HG03565 (cell line): ENCODE data around the gene MRPL28.
"Not testable (repeated sequence)": the region's sequence is repeated elsewhere in the genome, so short reads cannot be mapped to it uniquely, and the experiment has no call there.

Experiments used
- ATAC-seq: cut with Tn5 transposase; IDR thresholded peaks from one replicate; pipeline ENCODE4 v1.9.1; 2021; ENCODE audit warnings: mild to moderate bottlenecking, moderate library complexity; ENCODE audit not compliant: unreplicated experiment

MRPL28 gene

DNA sequence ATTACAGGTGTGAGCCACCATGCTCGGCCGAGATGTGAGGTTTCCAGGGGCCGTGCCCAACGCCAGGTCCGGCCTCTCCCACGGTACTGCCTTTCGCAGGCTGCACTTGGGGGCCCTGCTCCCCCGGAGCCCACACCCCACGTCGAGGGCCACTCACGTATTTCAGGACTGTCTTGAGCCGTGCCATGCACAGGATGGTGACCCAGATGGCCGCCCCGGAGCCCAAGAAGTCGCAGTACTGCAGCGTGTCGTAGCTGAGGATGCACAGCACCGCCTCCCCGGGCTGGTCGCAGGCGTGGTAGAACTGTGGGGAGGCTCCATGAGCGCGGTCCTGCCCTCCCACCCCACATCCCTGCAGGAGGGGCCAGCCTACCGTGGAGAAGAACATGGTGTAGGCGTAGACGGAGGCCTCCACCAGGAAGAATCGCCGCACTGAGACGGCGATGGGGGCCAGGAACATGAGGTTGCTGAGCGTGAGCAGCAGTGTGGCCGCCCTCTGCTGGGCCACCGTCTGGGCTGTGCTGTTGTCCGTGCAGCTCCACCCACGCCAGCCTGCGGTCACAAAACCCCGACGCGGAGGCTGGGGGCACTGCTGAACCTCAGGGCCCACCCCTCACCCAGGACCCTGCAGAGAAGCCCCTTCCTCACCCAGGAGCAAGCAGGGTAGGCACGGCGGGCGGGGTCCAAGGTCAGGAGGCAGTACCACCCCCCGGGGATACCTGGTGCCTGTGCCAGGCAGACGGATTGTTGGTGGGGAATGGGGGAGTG lies 3.7 kb upstream of the MRPL28 start:
- ATAC-seq: no peak

DNA sequence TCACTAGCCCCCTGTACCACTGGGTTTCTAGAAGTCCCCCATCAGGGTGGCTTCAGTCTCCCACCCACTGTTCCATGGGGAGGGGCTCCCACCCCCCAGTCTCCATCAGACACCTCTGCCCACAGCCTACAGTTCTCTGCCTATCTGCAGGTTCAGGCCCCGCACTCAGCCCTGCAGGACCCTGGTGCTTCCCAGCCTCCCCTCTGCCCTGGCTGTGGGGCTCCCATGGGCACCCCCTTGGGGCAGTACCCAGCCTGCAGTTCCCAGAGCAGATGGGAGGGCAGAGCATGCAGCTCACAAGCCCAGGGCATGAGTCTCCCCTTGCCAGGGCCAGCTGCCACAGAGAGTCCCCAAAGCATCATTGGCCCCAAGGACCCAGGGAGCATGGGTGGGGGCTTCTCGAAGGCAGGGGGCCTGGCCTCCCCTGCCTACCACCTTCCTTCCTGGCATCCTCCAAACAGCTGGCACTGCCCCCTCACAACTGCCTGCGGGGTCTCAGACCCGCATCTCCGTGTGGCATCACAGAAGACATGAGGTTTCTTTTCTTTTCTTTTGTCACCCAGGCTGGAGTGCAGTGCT lies 2.8 kb upstream of the MRPL28 start:
- ATAC-seq: no peak

DNA sequence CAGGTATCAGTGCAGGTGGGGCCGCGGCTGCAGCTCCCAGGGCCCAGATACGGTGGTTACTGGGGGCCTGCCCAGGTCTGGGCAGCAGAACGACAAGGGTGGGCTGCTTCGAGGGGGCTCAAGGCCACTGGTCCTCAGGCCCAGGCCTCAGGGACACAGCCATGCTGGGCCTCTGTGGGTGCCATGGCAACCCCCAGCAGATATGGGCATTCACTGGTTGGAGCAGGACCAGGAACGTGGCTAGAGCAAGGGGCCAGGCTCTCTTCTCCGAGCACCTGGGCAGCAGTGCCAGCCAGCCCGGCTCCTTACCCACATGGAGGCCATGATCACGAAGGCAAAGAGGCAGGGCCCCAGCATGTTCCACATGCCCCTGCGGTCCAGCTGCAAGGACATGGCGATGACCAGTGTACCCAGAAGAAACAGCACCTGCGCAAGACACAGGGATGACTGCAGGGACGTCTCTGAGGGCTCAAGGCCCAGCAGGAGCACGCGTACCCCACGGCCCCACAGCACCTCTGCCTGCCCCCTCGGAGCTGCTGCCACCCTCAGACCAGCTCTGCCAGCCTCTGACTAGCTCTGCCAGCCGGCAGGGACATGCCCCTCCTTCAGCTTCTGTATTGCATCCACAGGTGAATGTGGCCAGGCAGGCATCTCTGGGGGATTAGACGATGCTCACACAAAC lies 2.1 kb upstream of the MRPL28 start:
- ATAC-seq: no peak

DNA sequence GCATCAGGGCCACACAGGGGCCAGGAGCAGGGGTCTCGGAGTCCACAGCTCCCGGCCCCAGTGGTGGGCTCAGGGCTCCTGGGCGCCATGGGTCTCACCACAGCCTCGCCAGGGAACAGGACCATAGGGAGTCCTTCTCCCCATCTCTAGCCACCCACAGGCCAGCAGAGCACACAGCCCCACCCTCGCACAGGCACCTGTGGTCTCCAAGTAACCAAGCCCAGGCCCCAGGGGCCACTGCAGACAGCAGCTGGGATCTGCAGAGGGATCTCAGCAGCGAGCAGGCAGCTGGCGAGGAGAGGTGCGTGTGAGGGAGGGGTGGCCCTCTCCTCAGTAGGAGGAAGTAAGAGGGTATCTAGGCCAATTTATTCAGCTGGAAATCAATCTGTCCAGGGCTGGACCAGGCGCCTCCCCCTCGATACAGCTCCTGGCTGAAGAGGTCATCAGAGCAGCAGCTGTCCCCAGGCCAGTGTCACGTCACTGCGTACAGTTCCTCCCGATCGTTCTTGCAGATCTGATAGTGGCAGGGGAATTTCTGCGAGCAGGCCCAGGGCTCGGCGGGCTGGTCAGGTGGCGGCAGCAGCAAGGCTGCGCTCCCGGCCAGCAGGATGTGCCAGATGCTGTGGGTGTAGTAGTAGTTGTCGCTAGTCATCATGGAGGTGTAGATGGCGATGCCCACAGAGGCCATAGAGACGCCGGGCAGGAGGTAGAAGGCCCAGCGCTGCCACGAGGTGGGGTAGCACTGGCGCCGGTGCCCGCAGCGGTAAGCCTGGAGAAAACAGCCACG lies 1.4 kb upstream of the MRPL28 start:
- no peak for ATAC-seq

DNA sequence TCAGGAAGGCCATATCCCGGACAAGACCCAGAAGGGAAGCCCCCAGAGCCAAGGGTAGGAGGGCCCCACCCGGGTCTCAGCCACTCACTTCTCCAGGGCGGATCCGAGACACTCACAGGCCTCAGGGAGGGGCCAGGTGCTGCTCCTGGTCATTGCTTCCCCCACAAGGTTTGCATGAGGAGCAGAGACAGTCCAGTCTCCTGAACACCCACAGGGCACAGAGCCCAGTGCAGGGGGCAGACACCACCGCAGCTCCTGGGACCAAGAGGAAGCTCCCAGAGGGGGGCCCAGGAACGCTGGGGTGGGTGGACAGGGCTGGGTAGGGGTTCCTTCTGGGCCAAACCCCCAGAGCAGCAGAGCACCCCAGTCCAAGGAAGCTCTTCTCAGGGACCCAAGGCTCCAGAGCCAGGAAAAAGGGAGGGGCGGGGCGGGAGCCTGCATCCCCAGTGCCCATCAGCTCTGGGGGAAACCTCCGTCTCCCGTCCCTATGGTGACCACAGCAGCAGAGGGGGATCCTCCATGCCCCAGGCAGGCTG lies 709 bp upstream of the MRPL28 start:
- ATAC-seq: no peak

DNA sequence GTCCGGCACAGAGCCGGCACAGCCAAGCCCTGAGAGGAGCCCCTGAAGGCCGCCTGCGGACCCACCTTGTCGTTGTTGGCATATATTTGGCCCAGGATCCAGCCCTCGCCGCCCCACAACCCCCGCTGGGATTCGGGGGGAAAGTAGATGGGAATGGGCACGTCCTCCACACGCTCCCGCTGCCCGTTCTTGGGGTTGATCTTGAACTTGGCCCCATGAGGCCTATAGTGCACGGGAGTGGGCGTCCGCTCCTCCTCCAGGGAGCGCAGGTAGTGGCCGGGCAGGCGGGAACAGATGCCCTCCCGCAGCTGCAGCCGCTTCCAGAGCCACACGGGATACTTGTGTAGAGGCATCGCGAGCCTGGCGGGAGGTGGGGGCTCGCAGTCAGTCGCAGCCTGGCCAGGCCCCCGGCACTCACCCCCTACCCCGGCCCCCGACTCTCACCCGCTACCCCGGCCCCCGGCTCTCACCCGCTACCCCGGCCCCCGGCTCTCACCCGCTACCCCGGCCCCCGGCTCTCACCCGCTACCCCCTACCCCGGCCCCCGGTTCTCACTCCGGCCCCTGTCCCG lies 387 bp downstream of the MRPL28 start:
- no peak for ATAC-seq

DNA sequence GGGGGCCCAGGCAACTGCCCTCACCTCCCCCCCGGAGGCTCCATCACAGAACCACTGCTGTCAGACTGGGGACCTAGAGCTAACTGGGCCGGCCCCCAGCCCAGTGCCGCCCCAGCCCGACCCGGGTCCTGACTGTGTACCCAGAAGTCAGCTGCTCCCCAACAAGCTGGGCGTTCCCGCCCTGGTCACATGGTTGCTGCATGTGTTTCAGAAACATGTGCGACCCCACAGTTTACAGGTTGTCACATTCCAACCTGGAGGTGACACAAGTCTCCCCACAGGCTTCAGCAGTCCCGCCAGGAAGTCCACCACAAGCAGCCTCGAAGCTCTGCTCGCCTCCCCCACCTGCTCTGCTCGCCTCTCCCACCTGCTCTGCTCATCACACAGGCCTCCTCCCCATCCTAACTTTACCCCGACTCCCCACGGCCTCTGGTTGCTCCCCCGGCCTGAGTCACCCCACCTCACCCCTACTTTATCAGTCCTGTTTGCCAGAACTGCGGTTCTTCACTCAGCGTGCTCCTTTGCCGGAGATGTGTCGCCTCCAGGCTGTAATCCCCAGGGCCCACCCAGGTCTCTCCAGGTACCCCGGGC lies 968 bp downstream of the MRPL28 start:
- ATAC-seq: no peak

DNA sequence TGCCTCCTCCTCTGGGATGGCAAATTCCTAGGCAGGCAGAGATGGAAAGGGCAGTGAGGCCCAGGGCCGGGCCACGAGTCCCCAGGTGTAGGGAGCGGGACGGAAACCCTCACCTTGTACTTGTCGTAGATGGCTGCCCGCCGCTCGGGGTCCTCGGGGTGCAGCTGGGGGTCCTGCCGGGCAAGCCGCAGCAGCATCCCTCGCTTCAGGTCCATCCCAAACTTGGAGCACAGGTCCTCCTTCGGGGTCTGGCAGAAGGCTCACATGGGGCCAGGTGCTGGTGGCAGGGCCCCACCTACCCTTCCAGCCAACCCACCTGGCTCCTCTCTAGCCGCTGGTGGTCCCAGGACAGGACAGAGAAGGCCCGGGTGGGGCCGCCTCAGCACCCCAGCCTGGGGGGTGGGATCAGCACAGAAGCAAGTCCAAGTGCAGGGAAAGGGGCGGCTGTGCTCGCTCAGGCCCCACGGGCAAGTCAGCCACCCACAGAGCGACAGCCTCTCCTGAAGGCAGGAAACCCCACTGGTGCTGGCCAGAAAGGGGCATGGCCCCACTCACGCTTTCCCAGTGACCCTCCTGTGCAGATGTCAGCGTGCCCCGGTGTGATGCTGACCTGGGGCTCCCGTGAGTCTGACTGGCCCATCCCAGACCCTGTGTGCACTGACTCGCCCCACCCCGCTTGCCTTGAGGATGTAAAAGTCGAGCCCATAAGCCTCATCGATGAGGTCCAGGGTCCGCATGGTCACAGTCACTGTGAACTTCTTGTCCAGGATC lies 1.8 kb downstream of the MRPL28 start:
- ATAC-seq: no peak

DNA sequence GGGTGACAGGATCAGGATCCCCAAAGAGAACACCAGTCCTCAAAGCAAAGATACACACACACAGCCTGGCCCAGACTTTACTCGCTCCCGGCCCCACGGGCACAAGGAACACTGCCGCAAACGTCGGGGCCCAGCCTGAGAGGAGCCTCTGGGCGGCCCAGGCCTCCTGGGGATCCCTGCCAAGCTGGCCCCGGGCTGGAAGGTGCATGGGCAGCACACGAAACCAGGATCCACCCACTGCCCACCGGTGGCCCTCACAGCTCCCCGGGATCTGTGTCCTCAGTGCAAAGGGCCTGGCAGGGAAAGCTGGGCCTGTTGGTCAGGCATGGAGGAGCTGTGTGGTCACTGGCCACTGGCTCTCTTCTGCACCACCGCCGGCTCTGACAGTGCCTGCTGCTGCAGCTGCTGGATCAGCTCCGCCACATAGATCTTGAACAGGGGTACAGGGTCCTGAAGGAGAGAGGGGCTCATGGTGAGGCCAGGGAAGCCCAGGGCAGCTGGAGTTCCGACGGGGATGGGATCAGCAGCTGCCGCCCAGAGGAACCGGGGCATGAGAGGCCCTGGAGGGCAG lies 2.9 kb downstream of the MRPL28 start:
- no peak for ATAC-seq

DNA sequence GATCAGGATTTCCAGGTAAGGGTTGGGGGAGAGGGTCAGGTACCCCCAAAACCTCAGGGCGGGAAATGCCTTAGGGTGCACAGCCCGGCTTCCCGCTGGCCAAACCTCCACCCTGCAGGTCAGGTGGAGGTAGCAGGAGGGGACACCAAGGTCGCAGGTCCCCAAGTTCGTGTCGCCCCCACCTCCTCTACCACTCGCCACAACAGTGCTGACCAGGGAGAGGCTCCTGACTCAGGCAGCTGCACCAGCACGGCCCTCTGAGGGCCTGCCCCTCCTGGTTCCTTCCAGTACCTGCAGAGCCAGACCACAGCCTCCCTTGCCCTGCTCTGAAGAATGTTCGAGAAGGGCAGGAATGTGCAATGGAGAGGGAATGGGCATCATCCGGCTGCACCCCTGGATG lies 3.9 kb downstream of the MRPL28 start:
- no peak for ATAC-seq

DNA sequence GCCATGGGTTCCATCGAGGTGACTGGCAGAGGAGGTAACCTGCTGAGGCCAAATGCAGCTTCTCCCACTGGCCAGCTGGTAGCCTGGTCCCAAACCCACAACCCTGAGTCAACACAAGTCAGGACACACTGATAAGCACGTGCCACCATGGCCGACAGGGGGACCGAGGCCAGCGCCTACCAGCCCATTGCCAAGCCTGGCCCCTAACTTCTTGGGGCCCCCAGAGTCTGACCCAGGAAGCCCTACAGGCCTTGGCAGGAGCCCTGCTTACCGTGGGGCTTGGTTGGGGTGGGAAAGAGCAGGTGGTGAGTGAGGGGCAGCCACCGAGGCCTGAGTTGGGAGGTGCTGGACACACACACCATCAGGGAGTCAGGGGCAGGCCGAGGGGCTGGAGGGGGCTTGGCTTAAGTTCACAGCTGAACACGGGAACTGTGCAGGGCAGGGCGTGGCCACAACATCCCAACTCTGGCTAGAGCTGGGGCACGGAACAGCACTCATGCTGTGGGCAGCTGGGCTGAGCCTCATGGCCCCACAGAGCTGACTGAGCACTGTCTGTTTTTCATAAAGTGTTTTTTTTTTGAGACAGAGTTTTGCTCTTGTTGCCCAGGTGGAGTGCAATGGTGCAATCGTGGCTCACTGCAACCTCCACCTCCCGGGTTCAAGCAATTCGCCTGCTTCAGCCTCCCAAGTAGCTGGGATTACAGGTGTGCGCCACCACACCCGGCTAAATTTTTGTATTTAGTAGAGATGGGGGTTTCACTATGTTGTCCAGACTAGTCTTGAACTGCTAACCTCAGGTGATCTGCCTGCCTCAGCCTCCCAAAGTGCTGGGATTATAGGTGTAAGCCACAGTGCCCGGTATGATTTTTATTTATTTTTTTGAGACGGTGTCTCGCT lies 5.5 kb downstream of the MRPL28 start:
- ATAC-seq: no peak

DNA sequence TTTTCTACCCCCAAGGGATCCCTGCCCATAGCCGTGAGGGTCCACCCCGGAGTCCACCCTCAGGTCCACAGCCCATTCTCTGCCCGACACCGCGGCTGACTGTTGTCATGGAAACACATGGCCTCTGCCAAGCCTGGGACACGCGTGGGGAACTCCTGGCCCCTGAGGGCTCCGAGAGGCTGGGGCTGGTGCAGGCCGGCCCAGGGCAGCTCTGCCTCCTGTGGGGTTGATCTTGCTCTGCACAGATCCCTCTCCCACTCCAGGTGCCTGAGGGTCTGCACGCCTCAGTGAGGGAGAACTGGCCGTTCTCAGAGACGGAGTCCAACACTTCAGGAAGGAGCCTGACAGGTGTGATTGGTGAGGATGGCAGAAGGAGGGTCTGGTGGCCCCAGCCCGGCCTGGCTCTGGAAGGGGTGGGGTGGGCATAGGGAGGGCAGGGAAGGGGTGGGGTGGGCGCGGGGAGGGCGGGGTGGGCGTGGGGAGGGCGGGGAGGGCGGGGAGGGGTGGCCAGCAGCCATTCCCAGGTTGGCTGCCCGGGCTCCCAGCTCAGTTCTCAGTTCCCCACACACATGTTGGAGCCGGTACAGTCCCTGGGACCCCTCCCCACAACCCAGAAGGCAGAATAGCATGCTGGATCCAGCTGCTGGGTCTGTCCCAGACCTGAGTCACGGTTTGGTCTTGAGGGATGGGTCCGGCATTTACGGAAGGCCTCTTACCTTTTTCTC lies 6.4 kb downstream of the MRPL28 start:
- ATAC-seq: no peak

DNA sequence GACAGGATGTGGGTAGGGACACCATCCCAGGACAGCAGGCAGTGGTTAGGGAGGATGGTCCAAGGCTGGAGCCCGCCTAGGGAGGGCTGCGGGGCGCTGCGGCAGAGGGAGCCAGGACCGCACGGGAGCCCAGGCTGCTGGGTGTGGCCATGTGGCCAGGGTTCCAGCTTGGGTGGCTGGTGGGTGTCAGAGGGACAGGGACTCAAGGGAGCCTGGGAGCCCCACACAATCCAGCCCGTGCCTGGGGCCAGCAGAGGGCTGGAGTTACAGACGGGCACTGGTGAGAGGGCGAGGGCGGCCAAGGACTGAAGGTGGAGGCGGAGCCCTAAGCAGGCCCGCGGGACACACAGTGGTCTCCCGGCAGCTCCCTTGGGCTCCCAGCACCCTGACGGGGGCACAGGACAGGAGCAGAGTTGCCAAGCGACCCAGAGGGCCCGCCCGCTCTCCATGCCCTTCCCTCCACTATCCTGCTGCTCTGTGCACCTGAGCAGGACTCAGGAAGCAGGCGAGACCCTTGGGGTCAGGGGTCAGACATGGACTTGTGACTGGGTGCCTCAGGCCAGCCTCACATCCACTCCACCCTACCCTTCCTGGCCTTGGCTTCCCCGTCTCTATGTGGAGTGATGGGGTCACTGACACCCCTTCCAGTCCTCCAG lies 7.1 kb downstream of the MRPL28 start:
- no peak for ATAC-seq

DNA sequence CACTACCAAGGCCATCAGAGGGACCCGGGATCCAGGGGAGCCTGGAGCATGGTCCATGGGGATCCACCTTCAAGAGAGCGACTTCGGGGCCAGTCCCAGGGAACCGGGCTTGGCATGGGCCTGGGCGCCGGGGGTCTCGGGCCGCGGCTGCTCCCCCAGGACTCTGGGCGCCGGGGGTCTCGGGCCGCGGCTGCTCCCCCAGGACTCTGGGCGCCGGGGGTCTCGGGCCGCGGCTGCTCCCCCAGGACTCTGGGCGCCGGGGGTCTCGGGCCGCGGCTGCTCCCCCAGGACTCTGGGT lies 7.7 kb downstream of the MRPL28 start:
- ATAC-seq: not testable (repeated sequence)

DNA sequence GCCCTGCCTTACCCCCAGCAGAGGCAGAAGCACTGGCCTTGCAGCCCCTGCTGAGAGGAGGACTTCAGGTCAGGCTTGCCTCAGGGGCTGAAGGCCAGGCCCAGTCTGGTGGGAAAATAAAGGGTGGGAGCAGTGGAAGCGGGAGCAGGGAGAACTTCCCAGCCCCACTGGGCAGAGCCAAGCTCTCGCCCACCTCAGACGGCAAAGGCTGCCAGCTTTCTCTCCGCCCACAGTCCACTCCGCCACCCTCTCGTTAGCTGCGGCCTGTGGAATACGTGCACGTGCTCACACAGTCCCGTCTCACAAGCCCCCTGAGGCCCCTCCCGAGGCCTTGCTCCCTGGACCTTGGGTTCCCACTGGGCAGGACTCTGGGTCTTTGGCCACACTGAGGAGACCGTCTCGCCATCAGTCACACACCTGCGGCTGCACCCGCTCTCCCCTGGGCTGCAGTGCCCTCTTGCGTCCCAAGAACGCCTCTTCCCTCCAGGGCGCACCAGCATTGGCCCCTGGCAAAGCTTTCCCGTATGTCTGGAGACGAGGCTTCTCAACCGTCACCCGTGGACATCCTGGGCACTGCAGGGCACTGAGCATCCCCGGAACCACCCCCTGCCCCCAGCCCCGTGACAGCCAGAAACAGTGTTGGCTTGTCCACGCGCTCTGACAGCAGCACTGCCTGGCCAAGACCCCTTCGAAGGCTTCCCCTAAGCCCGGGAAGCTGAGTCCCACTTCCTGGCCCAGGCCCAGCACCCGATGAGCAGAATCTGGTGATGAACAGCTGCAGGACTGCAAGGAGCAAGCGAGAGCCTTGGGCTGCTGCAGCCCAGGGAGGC lies 8.3 kb downstream of the MRPL28 start:
- no peak for ATAC-seq

DNA sequence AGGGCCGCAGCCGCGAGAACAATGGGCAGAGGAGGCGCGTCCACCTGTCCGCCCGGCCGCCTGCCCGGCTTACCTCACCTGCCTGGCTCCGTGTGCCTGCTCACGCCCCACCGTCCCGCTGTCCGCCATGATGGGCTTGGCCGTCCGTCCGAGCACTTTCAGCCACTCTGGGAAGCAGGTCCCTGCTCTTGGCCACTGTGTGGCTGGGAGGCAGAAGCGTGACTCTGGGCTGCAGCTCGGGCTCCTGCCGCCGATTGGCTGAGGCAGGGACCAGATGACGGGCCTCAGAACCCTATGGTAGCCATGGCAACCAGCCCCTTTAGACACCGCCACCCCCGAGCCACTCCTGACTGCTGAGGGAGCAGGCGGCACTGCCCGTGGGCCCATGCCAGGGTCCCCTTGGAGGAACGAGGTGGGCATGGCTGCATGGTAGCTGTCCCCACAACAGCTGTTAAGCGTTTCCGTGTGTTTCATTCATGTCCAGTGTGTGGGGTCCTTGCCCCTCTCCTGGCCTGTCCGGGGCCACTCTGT lies 8.9 kb downstream of the MRPL28 start:
- ATAC-seq: no peak
